ENCODE results near the gene KRT36.

The KRT36 gene

DNA sequence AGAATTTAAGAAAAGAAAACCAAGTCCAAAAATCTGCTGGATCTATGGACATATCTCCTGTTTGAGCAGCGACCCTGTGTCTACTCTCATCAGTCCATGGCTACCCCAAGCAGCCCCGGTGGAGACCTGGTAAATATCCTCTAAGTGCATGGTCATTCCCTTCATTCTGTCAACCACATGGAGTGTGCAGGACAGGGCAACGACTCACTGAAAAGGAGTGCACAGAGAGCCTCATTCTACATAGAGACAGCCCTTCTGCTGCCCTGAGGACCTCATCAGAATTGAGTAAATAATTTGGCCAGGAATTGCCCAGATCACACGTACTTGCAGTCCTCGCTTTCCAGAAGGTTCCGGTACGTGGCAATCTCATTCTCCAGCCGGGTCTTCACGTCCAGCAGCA is 51.9 kb downstream of the KRT36 start:
- TF ChIP-seq, protein P1, sequence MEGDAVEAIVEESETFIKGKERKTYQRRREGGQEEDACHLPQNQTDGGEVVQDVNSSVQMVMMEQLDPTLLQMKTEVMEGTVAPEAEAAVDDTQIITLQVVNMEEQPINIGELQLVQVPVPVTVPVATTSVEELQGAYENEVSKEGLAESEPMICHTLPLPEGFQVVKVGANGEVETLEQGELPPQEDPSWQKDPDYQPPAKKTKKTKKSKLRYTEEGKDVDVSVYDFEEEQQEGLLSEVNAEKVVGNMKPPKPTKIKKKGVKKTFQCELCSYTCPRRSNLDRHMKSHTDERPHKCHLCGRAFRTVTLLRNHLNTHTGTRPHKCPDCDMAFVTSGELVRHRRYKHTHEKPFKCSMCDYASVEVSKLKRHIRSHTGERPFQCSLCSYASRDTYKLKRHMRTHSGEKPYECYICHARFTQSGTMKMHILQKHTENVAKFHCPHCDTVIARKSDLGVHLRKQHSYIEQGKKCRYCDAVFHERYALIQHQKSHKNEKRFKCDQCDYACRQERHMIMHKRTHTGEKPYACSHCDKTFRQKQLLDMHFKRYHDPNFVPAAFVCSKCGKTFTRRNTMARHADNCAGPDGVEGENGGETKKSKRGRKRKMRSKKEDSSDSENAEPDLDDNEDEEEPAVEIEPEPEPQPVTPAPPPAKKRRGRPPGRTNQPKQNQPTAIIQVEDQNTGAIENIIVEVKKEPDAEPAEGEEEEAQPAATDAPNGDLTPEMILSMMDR (IDR thresholded peaks at IDR 0.05; ENCODE audit: low read depth, low read length), result no peak
- H3K4me3 ChIP-seq (ENCODE audit: low read depth, low read length), result no peak overlapping the region

DNA sequence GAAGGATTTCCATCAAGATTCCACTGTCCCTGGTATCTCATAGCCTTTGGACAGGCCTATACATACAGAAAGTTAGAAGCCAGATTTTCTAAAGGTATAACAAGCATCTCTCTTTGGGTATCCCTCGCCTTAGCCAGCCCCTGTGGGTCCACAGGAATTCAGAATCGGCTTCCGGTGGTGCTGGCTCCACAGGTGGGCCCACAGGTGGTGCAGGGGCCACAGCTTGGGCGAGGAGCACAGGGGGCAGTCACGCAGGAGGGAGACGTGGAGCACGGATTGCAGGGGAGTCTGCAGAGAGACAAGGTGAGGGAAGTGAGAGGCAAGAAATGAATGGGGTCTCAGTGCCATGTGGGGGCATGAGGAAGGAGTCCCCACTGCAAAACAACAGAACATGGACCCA is 52.5 kb downstream of the KRT36 start:
- no peak overlapping the region for H3K4me3 ChIP-seq (ENCODE audit: low read depth, low read length)
- TF ChIP-seq, protein P1 (IDR thresholded peaks at IDR 0.05; ENCODE audit: low read depth, low read length), result no peak
